H1 (cell line): ENCODE measurements around the gene GRID1. TPM values are rescaled to one million over a fixed set of nuclear protein-coding genes. Genes with fewer than 3 reads are reported as not detected.

Experiments used
- BRCA1 ChIP-seq: IDR thresholded peaks from 2 replicates; pipeline ENCODE4 v1.6.1; 2012; ENCODE audit warnings: low read depth, low read length, improper control_type of control experiment
- CTBP2 ChIP-seq: IDR thresholded peaks from 2 replicates; pipeline ENCODE4 v1.7.0; 2011; ENCODE audit warnings: borderline replicate concordance, mild to moderate bottlenecking, moderate library complexity, mixed read lengths, low read length; ENCODE audit not compliant: insufficient read depth, insufficient read length
- RNF2 ChIP-seq: fragments of 200-900, 300-1000 bp; sonication (generic); IDR thresholded peaks from 2 replicates; pipeline ENCODE4 v1.7.1; 2016; ENCODE audit warnings: borderline replicate concordance, low read depth, mild to moderate bottlenecking, antibody characterized with exemption, low read length; ENCODE audit not compliant: poor library complexity, severe bottlenecking; ENCODE audit errors: missing control alignments
- SIRT6 ChIP-seq: IDR thresholded peaks from one replicate; pipeline ENCODE4 v1.7.1; 2012; ENCODE audit warnings: low read length, inconsistent platforms
- TAF1 ChIP-seq: IDR thresholded peaks from 2 replicates; pipeline ENCODE4 v1.6.1; 2011; ENCODE audit warnings: mild to moderate bottlenecking, low read depth, low read length
- TCF12 ChIP-seq: IDR thresholded peaks from 2 replicates; pipeline ENCODE4 v1.6.1; 2011; ENCODE audit warnings: low read depth, mild to moderate bottlenecking, low read length
- TEAD4 ChIP-seq: IDR thresholded peaks from 2 replicates; pipeline ENCODE4 v1.6.1; 2012; ENCODE audit warnings: low read depth, low read length, inconsistent platforms, mixed read lengths
- polyA plus RNA-seq, 7 experiments: library from polyadenylated mRNA; depleted of rRNA in 3 of 7; stranded (reverse) in 5 of 7; unstranded in 2 of 7; fragments of >200 nt in 5 of 7; fragments of 200-250 nt in 2 of 7; gene quantifications; 1 replicate in 5 of 7; 2 replicates in 1 of 7; 4 replicates in 1 of 7; pipeline versions ENCODE4 v1.2.1 to v1.2.3, GENCODE V29; 2011 to 2013; ENCODE audit warnings: missing spikeins in 2 of 7, mixed read lengths in 2 of 7
- total RNA-seq: library from RNA; stranded (reverse); fragmentation: NEBNext Ultra II Directional; extraction: Animal tissue kit (Norgen Biotek cat#: 25700); gene quantifications from 2 replicates; pipeline ENCODE4 v1.2.1, GENCODE V29; 2021

The GRID1 gene
- total and polyA plus RNA-seq, 2 of the 8 experiments (the other 6 are each of a cell fraction or from before 2014, with no cell fraction given) = 0.22 to 0.30 TPM

- no peak for TF ChIP-seq CTBP2
- TF ChIP-seq BRCA1 = no peak
- TF ChIP-seq RNF2 = no peak
- no peak for TF ChIP-seq SIRT6
- no peak for TF ChIP-seq TAF1
- no peak for TF ChIP-seq TEAD4
- no peak for TF ChIP-seq TCF12
Observed at GRCh38 chr10:86199041-86199440, 167.6 kb downstream of the GRID1 start (continued).
